HG03439 (cell line): Measurements from ENCODE around the gene CDH22.

Source experiments
- ATAC-seq: cut with Tn5 transposase; IDR thresholded peaks from one replicate; pipeline ENCODE4 v1.9.1; 2021; ENCODE audit warnings: mild to moderate bottlenecking, moderate library complexity; ENCODE audit not compliant: unreplicated experiment

CDH22 gene, protein sequence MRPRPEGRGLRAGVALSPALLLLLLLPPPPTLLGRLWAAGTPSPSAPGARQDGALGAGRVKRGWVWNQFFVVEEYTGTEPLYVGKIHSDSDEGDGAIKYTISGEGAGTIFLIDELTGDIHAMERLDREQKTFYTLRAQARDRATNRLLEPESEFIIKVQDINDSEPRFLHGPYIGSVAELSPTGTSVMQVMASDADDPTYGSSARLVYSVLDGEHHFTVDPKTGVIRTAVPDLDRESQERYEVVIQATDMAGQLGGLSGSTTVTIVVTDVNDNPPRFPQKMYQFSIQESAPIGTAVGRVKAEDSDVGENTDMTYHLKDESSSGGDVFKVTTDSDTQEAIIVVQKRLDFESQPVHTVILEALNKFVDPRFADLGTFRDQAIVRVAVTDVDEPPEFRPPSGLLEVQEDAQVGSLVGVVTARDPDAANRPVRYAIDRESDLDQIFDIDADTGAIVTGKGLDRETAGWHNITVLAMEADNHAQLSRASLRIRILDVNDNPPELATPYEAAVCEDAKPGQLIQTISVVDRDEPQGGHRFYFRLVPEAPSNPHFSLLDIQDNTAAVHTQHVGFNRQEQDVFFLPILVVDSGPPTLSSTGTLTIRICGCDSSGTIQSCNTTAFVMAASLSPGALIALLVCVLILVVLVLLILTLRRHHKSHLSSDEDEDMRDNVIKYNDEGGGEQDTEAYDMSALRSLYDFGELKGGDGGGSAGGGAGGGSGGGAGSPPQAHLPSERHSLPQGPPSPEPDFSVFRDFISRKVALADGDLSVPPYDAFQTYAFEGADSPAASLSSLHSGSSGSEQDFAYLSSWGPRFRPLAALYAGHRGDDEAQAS

GRCh38 chr20:46308258-46309157 lies at the start of gene CDH22:
CDH22 (minus strand) TSS chr20:46308498; CDS start chr20:46251294, 57,204 bp downstream.
- ATAC-seq, result no peak

DNA sequence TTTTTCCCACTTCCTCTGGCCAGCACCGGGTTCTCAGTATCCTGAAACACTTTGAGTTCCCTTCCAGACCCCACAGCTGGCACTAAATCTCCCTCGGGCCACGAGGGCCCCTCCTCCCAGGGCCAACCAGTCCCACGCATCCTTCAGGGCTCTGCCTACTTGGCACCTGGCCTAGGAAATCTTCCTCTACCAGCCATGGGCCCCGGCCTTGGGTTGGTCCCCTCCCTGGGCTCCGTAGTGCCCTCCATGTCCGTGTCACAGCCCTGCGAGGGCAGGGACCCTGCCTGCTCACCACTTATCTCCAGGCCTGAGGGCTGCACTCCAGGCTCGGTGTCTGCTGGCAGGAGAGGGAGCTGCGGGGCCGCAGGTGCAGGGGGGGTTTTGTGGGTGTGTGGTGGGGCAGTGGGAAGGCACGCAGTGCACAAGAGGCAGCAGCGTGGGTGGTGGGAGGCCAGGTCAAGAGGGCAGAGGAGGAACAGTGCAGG lies 48.8 kb upstream of the CDH22 start:
- no peak for ATAC-seq

GRCh38 chr20:46356195-46357029 lies 48.1 kb upstream of the CDH22 start:
- no peak for ATAC-seq

GRCh38 chr20:46355778-46356177 lies 47.5 kb upstream of the CDH22 start:
- no peak for ATAC-seq

DNA sequence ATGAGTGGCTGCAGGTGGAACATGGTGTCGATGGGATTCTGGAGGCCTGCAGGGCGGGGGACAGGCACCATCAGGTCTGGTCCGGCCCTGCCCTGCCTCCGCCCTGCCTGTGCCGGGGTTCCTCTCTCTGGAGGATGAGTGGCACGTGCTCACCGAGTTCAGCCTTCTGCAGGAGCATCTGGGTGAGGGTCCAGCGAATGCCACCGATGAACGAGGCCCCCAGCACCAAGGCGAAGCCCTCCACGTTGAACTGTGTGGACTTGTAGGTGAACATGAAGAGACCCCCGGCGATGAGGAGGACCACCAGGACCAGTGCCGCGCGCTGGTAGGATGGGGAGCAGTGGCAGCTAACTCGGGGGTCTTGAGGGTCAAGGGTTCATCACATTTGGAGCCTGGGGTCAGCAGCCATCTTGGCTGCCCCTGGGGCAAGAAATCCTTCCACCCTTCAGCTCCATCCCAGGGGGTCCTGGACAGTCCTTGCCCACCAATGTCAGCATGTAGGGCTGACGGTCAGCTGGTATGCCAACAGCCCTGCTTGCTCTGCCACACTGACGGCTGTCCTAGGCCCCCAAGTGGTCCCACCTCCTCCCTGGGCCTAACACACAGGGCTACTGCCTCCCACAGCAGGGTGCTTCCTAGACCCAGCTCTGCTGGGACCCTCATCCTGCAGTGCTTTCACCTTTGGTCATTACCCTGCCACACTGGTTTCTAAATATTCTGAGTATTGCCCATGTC lies 46.8 kb upstream of the CDH22 start:
- ATAC-seq, result no peak

DNA sequence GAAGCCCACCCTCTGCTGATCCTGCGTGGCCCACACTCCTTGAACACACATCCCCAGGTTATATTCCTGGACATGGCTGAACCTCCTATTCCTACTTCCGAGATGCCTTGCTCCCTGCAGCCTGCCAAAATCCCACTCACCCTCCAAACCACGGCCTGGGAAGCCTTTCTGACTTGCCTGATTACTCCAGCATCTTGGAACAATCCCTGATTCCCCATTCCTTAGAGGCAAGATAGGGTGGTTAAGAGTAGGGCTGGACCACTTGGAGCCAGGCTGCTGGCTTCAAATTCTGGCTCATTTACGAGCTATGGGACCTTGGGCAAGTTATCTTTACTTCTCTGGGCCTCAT lies 45.9 kb upstream of the CDH22 start:
- no peak for ATAC-seq

DNA sequence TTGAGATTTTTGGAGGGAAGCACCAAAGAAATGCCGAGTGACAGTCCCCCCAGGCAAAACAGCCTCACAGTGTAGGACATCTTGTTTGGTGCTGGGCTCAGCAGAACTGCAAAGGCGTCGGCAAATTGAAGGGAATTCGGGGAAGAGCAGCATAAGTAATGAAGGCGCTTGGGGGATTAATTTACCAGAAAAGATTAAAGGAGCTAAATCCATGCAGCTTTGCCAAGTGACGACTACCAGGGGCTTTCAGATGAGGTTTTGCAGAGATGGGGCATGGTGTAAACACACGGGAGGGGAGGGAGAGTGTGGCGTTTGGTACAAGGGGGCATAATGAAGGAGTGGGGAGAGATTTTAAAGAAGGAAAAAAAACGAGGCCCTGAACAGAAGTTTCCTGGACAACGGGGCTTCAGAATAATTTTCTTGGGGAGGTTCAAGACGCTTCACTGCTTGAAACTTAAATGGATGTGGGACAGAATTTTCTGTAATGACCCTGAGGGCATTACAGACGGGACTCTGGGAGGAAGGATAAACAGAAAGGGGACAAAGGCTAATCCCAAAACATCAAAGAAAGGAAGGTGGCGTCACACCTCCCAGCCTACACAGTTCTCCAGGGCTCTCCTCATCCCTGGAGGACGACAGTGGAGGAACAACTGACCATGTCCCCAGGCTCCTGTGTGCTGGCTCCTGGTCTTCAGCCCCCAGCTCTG lies 45.4 kb upstream of the CDH22 start:
- no peak for ATAC-seq

GRCh38 chr20:46352370-46352938 lies 44.2 kb upstream of the CDH22 start:
- ATAC-seq, result no peak

- no peak for ATAC-seq
Observed at GRCh38 chr20:46351357-46352058, 43.2 kb upstream of the CDH22 start.

GRCh38 chr20:46350986-46351267 lies 42.6 kb upstream of the CDH22 start:
- ATAC-seq, result no peak

- peak; percentile 58 for ATAC-seq
Observed at GRCh38 chr20:46350201-46350985, 42.1 kb upstream of the CDH22 start.

DNA sequence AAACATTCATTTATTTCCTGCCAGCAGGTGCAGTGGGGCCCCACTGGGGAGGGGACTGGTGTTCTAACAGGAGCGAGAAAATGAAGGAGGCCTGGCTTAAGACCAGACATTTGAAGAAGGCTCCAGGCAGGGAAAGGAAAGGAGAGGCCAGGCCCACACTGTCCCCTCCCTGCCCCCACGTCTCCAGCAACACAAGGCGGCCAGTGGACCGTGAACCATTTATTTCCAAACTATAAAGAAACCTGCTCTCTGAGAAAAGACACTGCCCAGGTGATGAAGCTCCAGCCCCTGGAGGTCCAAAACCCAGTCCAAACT lies 41.4 kb upstream of the CDH22 start:
- no peak for ATAC-seq

DNA sequence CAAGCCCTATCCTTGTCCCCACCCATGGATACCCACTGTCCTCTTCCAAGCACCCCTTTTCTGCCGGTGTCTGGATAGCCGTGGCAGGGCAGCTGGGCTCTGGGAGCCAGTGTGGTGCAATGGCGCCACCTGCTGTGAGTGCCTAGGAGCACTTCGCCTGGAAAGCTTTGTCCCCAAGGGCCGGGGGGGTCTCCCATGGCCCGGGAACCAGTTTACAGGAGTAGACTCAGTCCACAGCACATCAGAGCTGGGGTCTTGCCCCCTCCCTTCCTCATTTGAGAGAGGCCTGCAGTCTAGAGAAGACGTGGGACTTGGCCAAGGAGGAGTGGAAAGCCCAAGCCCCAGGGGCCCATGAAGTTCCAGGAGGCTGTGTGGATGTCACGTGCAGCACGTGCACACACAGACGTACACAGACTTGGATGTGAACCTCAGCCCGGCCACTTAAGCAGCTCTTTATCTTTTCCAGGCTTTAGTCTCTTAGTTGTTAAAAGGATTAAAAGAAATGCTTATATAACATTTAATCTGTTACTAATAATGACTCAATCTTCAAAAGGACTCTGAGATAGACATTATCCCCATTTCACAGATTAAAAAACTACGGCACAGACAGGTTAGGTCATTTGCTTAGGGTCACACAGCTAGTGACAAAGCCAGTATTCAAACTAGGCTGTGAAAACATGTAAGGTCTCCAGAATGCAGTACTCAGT lies 40.9 kb upstream of the CDH22 start:
- ATAC-seq, result no peak

- no peak for ATAC-seq
Observed at GRCh38 chr20:46347841-46348803, 39.8 kb upstream of the CDH22 start.

GRCh38 chr20:46346770-46347169 lies 38.5 kb upstream of the CDH22 start:
- ATAC-seq, result no peak
